NCI-H446 (cell line): ENCODE measurements around the gene GPRC5A.

Experiments used
- DNase-seq, 2 experiments: peaks; one replicate each; lab custom pipeline; 2025; lab: John Stamatoyannopoulos, UW

The GPRC5A gene

DNA sequence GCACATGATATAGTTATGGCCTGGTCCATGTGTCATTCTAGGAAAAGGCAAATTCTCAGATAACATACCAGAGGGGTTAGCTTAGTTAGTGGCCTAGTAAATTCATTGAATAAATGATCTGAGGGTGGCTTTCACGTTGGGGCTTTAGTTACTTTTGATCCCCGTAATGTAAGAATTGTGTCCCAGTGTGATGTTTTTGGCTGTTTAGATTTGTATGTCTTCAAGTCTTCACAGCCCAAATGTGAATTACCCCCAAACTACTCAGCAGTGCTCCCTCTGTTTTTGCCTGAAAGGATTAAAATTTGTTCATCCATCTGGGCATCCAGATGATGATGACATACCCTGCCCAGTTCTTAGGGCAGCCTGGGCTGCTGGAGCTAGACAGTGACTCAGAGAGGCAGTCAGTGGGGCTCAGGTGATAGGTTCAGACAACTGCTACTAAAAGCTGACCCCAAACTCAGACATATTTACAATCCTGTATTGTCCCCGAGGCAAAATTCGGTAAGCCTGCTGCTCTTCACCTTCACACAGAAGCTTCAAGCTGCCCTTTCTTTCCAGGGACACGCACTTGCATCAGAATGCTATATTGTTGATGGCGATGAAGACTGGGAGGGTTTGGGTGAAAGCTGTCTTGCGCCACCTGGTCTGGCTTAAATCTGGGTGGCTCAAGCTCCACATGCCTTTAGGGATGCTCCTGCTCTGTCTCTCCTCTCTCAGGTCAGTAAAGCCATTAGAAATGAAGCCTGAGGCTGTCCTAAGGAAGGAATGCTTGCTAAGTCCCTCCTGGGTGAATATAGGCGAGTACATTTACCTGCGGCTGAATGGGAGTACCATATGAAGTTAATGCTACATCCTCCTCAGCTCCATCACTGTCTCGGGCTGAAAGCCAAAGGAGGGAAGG lies 50.3 kb downstream of the GPRC5A start:
- no peak for DNase-seq

DNA sequence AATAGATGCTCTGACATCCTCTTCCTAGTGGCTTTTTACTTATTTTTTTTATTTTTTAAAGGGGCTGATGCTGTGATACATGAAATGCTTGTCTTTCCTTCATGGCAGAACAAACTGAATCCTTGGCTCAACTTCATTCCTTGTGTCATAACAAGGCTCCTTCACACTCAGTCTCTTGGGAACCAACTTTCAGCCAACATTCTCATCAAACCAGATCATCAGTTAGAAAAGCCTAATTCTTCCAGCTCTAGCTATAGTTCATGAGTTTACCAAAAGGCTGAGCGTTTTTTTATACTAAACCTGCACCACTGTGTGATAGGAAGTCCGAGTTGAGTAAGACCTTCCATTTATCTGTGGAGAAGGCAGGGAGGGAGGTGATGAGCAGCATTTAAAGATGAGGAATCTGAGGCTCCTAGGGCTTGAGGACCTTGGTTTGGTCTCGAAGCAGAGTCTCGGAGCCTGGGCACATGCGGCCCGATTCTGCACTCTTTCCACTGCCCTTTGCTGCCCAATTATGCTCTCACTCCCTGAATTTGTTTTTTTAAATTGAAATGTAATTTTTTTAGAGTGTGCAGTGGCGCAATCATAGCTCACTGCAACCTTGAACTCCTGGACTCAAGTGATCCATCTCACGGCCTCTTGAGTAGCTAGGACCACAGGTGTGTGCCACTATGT lies 52.4 kb downstream of the GPRC5A start:
- no peak for DNase-seq

DNA sequence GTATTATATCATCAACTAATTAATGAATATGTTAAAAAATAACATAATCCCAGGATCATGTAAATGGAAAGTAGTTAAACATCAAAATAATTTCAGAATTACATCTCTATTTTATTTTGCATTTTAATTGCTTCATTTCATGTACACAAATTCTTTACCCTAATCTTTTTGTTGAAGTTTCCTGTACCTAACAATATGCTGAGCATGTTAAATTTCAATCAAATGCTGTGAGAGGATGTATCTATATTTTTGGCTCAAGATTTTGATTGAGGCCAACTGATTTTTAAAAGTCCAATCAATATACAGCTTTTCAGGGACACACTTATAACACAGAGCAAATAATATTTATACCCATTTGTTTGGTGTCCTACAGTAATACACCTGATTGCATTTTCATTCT lies 54.2 kb downstream of the GPRC5A start:
- DNase-seq: no peak

DNA sequence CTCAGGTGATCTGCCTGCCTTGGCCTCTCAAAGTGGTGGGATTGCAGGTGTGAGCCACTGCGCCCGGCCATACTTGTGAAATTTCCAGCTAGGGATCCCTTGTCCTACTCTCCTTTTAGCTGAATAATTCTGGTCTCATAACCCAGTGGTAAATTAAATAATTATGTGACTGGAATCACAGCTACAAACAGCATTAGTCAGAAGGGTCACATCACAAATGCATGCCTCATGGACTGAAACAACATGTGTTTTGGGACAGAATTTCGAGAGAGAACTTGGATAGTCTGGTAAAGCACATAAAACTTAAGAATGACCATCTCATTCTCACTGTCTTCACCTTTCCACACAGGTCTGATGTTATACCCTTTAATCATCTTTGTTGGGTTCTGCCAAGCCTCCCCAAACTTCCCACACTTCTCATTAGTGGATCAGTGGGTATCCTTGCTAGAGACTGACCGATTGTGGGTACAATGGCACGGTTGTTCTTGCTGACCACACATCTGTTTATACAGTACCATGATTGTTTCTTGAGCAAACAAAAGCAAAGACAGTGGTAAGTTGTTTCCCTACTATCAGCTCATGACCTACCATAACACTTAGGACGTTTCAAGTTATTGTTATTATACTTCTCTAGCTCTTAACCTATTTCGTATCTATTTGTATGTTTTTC lies 55.5 kb downstream of the GPRC5A start:
- no peak for DNase-seq

DNA sequence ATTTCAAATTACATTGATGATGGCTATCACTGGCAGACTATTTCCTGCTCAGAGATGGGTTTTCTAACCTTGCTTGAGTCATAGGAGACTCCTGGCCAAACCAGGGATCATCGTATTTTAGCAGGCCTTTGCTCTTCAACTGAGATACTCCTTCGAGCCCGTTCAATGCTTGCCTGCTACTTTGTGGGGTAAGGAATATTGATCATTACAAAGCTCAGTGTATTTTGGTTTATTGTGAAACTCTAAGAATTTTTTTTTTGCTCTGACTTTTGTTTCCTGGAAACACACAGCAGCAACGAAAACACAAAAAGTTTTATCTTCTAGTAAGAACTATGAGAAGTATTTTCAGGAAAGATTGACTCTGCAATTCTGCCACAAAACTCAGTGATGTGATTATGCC lies 56.5 kb downstream of the GPRC5A start:
- no peak for DNase-seq

DNA sequence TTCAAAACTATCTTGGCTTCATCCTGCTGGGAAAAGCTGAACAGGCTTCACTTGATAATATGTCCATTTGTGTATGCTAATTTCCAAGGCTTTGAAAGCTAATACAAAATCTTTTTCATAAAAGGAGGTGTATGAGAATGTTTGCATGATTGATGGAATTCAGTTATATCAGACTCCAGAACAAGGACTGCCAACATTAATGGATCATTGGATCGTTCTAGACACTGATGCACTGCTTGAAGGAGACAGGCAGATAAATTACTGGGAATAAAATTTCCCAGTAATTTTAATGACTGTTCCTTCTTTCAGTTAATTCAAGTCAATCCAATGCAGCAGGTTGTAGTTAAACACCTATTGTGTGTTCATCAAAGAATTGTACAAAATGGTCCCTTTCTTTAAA lies 60.1 kb downstream of the GPRC5A start:
- DNase-seq: no peak

DNA sequence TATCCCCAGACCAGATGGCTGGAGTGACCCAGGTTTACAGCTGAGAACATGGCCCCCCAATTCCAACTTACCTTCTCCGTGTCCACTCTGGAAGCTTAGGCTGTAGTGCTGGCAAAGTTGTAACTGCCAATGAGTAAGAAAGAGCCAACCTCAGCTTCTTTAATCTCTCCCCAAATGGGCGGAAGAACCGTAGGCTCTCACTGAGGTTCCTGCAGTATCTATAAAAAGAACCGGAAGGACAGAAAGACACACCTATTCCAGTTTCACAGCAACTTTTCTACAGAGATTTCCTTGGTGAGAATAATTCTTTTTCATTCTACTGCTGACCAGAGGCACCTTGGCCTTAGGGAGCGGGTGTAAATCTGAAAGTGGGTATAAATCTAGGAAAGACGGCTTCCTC lies 60.7 kb downstream of the GPRC5A start, which contains the start of gene GPRC5D:
Gene GPRC5D, minus strand, starts transcription at position 135 of the 400 bp plus-strand sequence. CDS start 1,786 bp downstream, outside the sequence.
- DNase-seq: no peak

DNA sequence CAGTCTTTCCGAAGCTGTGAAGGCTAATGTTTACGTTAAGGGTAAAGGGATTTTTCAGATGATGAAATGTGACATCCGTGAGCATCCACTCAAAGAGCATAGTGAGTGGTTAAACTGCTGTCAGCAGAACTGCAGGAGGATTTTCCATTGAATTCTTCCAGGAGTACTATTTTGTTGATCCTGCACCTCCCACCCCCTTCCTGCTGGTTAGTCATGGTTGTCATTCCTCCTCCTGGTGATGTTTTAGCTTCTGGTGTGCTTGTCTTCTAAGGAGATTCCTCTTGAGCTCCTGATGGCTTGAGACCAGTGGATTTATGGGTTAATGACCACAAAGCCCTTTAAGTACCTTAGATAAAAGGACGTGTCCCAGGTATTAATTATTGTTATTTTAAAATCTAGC lies 63.0 kb downstream of the GPRC5A start:
- no peak for DNase-seq

DNA sequence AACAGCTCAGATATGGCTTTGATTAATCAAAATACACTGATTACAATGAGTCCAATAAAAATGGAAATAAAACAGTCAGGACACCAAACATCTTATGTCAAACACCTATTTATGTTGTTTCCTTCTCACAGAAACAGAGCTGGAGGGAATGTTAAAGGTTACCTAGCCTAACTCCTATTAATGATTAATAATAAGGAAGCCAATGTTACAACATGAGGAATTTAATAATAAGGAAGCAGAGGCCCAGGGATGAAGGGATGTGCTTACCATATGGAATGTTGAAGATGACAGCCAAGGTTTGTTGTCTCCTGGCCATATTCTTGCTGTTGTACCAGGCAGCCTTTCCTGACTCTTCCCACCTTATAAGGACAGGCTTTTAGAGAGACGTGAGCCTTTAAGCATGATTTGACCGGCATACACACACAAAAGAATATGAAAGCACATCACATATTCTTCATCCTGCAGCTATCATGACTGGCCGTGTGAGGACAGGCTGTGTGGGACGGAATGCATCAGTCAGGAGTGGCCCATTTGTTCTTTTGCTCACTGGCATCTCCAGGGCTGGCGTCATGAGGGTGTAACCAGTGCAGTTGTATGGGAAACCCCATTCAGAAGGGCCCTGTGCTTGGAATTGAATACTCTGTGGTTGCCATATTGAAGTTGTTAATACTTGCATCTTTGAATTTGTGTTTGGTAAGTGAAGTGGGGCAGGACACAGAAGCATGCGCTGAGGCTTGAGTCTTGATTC lies 63.7 kb downstream of the GPRC5A start:
- no peak for DNase-seq

DNA sequence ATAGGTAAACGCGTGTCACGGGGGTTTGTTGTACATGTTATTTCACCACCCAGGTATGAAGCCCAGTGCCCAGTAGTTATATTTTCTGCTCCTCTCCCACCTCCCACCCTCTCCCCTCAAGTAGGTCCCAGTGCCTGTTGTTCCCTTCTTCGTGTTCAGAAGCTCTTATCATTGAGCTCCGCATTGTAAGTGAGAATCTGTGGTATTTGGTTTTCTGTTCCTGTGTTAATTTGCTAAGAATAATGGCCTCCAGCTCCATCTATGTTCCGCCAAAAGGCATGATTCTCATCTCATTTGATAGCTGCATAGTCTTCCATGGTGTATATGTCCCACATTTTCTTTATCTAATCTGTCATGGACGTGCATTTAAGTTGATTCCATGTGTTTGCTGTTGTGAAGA lies 67.5 kb downstream of the GPRC5A start:
- no peak for DNase-seq

DNA sequence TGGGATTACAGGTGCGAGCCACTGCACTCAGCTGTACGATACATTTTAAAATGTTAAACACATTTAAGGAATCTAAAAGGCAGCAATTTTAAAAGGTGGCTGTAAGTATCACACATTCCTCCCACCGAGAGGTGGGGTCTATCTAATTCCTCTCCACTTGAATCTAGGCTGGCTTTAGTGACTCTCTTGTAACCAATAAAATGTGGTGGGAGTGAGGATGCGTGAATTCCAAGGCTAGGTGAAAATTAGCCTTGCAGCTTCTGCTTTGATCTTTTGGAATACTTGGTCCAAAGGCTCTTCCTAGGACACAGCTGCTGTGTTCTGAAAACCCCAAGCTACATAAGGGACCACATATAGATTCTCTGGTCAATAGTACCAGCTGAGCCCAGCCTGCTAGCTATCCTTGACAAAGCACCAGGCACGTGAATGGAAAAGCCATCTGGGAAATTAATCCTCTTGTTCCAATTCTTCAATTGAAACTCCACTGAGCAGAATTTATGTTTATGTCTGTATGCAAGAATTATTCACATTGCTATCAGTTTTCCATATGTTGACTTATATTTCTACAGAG lies 69.4 kb downstream of the GPRC5A start:
- no peak for DNase-seq

DNA sequence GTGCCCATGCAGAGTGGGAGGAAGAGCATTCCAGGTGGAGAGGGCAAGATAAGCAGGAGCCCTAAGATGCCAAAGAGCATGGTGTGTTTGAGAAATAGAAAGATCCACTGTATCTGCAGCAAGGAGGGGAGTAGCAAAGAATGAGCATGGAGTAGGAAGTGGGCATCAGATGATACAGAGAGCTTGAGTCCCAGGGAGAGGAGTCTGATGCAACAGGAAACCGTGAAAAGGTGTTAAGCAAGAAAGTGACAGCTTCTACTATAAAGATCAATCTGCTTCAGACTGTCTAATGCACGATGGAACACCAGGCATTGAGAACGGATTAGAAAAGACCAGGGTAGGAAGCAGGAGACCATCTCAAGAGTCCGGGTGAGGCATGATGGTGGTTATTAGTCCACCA lies 72.9 kb downstream of the GPRC5A start:
- no peak for DNase-seq

DNA sequence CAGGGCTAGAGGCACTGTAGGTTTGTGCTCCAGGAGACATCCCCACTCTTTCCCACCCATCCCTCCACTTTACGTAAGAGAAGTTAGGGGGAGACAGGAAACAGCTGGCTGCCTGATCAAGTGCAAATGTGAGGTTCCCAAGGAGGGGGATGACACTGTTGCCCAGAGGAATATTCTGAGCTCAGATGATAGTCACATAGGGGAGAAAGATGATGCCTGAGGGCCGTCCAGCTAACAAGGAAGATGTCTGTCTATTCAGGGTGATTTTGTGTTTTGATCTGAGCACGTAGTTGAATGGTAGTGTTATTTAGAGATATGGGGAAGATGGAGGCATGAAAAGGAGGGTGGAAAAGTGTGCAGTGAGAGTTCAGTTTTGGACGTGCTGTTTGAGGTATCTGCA lies 74.5 kb downstream of the GPRC5A start:
- no peak for DNase-seq
